HEK293 (cell line): ENCODE data around the gene FHIT.

Source experiments
- CTCF ChIA-PET: fragments of 350-600 bp; formaldehyde crosslinking; extraction: SDS; loops from one replicate; lab custom pipeline; 2021; ENCODE audit warnings: antibody characterized with exemption; lab: Yijun Ruan, JAX
- POLR2A ChIA-PET: fragments of 300-600 bp; formaldehyde crosslinking; extraction: SDS; loops from one replicate; lab custom pipeline; 2020; ENCODE audit warnings: antibody characterized with exemption, inconsistent platforms; lab: Yijun Ruan, JAX
- H3K27ac ChIP-seq: fragments of 200-500 bp; sonication (Bioruptor generic); 2 replicates; pipeline ENCODE4 v1.5.1; 2014; ENCODE audit warnings: low read depth, low read length, control low read depth, inconsistent platforms; ENCODE audit errors: extremely low read depth
- H3K36me3 ChIP-seq, 2 experiments: fragments of 200-500 bp in 1 of 2; sonication (Bioruptor generic) in 1 of 2; 1 replicate in 1 of 2; 2 replicates in 1 of 2; pipeline ENCODE4 v1.5.1; 2014 to 2017; ENCODE audit warnings: inconsistent platforms in 2 of 2, low read length in 2 of 2; ENCODE audit not compliant: control insufficient read depth in 2 of 2, insufficient read depth in 1 of 2
- H3K4me1 ChIP-seq: fragments of 200-500 bp; sonication (Bioruptor generic); 2 replicates; pipeline ENCODE4 v1.5.1; 2014; ENCODE audit warnings: mild to moderate bottlenecking, low read length, inconsistent platforms; ENCODE audit not compliant: control insufficient read depth, insufficient read depth
- H3K4me3 ChIP-seq: 2 replicates; pipeline ENCODE4 v1.5.1; 2011; ENCODE audit warnings: low read depth, mild to moderate bottlenecking, control low read depth, low read length, moderate library complexity
- H3K9me3 ChIP-seq: fragments of 200-500 bp; sonication (Bioruptor generic); 2 replicates; pipeline ENCODE4 v1.5.1; 2014; ENCODE audit warnings: low read depth, low read length, inconsistent platforms; ENCODE audit not compliant: control insufficient read depth, insufficient read depth
- ATF2 ChIP-seq: fragments of 450-650 bp; formaldehyde crosslinking; IDR thresholded peaks from 2 replicates; pipeline ENCODE4 v1.5.1; 2016; ENCODE audit warnings: missing biosample characterization, missing genetic modification characterization, low read depth
- KLF16 ChIP-seq: fragments of 450-650 bp; formaldehyde crosslinking; IDR thresholded peaks from 2 replicates; pipeline ENCODE4 v1.5.1; 2017; ENCODE audit warnings: missing biosample characterization, missing genetic modification characterization
- KLF7 ChIP-seq: fragments of 450-650 bp; formaldehyde crosslinking; IDR thresholded peaks from 2 replicates; pipeline ENCODE4 v1.5.1; 2016; ENCODE audit warnings: missing biosample characterization, missing genetic modification characterization, borderline replicate concordance
- MYNN ChIP-seq: fragments of 450-650 bp; formaldehyde crosslinking; IDR thresholded peaks from 2 replicates; pipeline ENCODE4 v1.5.1; 2016; ENCODE audit warnings: missing biosample characterization, missing genetic modification characterization, borderline replicate concordance
- MZF1 ChIP-seq: fragments of 450-650 bp; formaldehyde crosslinking; IDR thresholded peaks from 2 replicates; pipeline ENCODE4 v1.5.1; 2017; ENCODE audit warnings: missing biosample characterization, missing genetic modification characterization, borderline replicate concordance
- ZBTB21 ChIP-seq: fragments of 450-650 bp; formaldehyde crosslinking; IDR thresholded peaks from 2 replicates; pipeline ENCODE4 v1.5.1; 2017; ENCODE audit warnings: missing biosample characterization, missing genetic modification characterization
- ZBTB49 ChIP-seq: fragments of 450-650 bp; formaldehyde crosslinking; IDR thresholded peaks from 2 replicates; pipeline ENCODE4 v1.5.1; 2016; ENCODE audit warnings: missing biosample characterization, missing genetic modification characterization, low read depth
- ZBTB8A ChIP-seq: fragments of 450-650 bp; formaldehyde crosslinking; IDR thresholded peaks from 2 replicates; pipeline ENCODE4 v1.5.1; 2016; ENCODE audit warnings: missing biosample characterization, missing genetic modification characterization
- ZEB2 ChIP-seq: fragments of 450-650 bp; formaldehyde crosslinking; IDR thresholded peaks from 2 replicates; pipeline ENCODE4 v1.5.1; 2016; ENCODE audit warnings: missing biosample characterization, missing genetic modification characterization
- ZFP3 ChIP-seq: fragments of 450-650 bp; formaldehyde crosslinking; IDR thresholded peaks from 2 replicates; pipeline ENCODE4 v1.5.1; 2016; ENCODE audit warnings: low read depth, missing biosample characterization, missing genetic modification characterization
- ZFP41 ChIP-seq: fragments of 450-650 bp; formaldehyde crosslinking; IDR thresholded peaks from 2 replicates; pipeline ENCODE4 v1.5.1; 2016; ENCODE audit warnings: missing biosample characterization, missing genetic modification characterization, borderline replicate concordance
- ZNF174 ChIP-seq: fragments of 450-650 bp; formaldehyde crosslinking; IDR thresholded peaks from 2 replicates; pipeline ENCODE4 v1.5.0; 2017; ENCODE audit warnings: missing biosample characterization, mild to moderate bottlenecking, missing genetic modification characterization
- ZNF274 ChIP-seq, 2 experiments: fragments of 200-500 bp in 1 of 2; fragments of 450-650 bp in 1 of 2; sonication (Bioruptor generic) in 1 of 2; formaldehyde crosslinking in 1 of 2; IDR thresholded peaks; 2 replicates each; pipeline versions ENCODE4 v1.5.1 to v1.6.1; 2014 to 2016; ENCODE audit warnings: borderline replicate concordance in 1 of 2, inconsistent platforms in 1 of 2, low read length in 1 of 2, missing biosample characterization in 1 of 2, missing genetic modification characterization in 1 of 2
- ZNF350 ChIP-seq: fragments of 450-650 bp; formaldehyde crosslinking; IDR thresholded peaks from 2 replicates; pipeline ENCODE4 v1.5.0; 2017; ENCODE audit warnings: missing biosample characterization, mild to moderate bottlenecking, missing genetic modification characterization
- ZNF391 ChIP-seq: fragments of 450-650 bp; formaldehyde crosslinking; IDR thresholded peaks from 2 replicates; pipeline ENCODE4 v1.5.1; 2016; ENCODE audit warnings: low read depth, missing biosample characterization, missing genetic modification characterization, borderline replicate concordance
- ZNF48 ChIP-seq: fragments of 450-650 bp; formaldehyde crosslinking; IDR thresholded peaks from 2 replicates; pipeline ENCODE4 v1.5.1; 2016; ENCODE audit warnings: missing biosample characterization, missing genetic modification characterization
- ZNF555 ChIP-seq: fragments of 450-650 bp; formaldehyde crosslinking; conservative IDR thresholded peaks from 2 replicates; pipeline ENCODE4 v1.5.1; 2017; ENCODE audit warnings: missing biosample characterization, mild to moderate bottlenecking, missing genetic modification characterization, inconsistent platforms
- ZNF560 ChIP-seq: fragments of 450-650 bp; formaldehyde crosslinking; IDR thresholded peaks from 2 replicates; pipeline ENCODE4 v1.5.1; 2017; ENCODE audit warnings: missing biosample characterization, missing genetic modification characterization, borderline replicate concordance
- ZNF610 ChIP-seq: fragments of 450-650 bp; formaldehyde crosslinking; IDR thresholded peaks from 2 replicates; pipeline ENCODE4 v1.5.1; 2016; ENCODE audit warnings: missing biosample characterization, missing genetic modification characterization, borderline replicate concordance
- ZNF624 ChIP-seq: fragments of 450-650 bp; formaldehyde crosslinking; IDR thresholded peaks from 2 replicates; pipeline ENCODE4 v1.5.1; 2017; ENCODE audit warnings: missing biosample characterization, missing genetic modification characterization
- ZNF626 ChIP-seq: fragments of 450-650 bp; sonication (Bioruptor Pico); formaldehyde crosslinking; IDR thresholded peaks from 2 replicates; pipeline ENCODE4 v1.5.1; 2018; ENCODE audit warnings: missing biosample characterization, missing genetic modification characterization, inconsistent platforms
- ZNF629 ChIP-seq: fragments of 450-650 bp; formaldehyde crosslinking; IDR thresholded peaks from 2 replicates; pipeline ENCODE4 v1.5.1; 2017; ENCODE audit warnings: missing biosample characterization, missing genetic modification characterization
- ZNF677 ChIP-seq: fragments of 450-650 bp; IDR thresholded peaks from 2 replicates; pipeline ENCODE4 v1.5.0; 2018; ENCODE audit warnings: missing biosample characterization, mild to moderate bottlenecking, missing genetic modification characterization, moderate library complexity
- ZNF692 ChIP-seq: fragments of 450-650 bp; formaldehyde crosslinking; IDR thresholded peaks from 2 replicates; pipeline ENCODE4 v1.5.1; 2016; ENCODE audit warnings: missing biosample characterization, missing genetic modification characterization
- ZNF76 ChIP-seq: fragments of 450-650 bp; formaldehyde crosslinking; IDR thresholded peaks from 2 replicates; pipeline ENCODE4; 2016; ENCODE audit warnings: low read depth, missing biosample characterization, missing genetic modification characterization, borderline replicate concordance
- ZNF791 ChIP-seq: fragments of 450-650 bp; formaldehyde crosslinking; IDR thresholded peaks from 2 replicates; pipeline ENCODE4 v1.5.1; 2016; ENCODE audit warnings: missing biosample characterization, missing genetic modification characterization
- TF ChIP-seq, protein P1 (sequence below): sonication (generic); formaldehyde crosslinking; IDR thresholded peaks from 2 replicates; pipeline ENCODE4 v1.8.1; 2022; ENCODE audit warnings: mild to moderate bottlenecking, moderate library complexity, missing genetic modification reagents
- TF ChIP-seq, protein P2 (sequence below): fragments of 450-650 bp; formaldehyde crosslinking; IDR thresholded peaks from 2 replicates; pipeline ENCODE4 v1.5.1; 2016; ENCODE audit warnings: missing biosample characterization, missing genetic modification characterization

FHIT gene

DNA sequence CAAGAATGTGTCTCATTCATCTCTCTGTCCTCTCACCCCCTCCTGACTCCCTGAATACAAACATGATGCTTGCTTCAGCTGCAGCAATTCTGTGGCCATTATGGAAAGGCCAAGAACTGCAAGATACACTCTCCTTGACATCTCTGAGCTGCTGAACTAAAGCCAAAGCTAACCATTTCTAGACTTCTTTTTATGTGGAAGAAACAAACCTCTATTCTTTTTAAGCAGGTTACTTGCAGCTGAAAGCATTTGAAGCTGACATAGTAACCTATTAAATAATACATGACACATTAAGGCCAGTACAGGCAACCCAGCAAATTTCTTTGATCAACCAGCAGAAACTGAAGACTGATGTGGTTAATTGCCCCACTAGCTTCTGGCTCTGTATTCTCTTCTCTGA lies 17.5 kb downstream of the FHIT start:
- no peak overlapping the region for H3K27ac ChIP-seq
- H3K9me3 ChIP-seq: no peaks in the 10 kb centered on the region
- H3K4me1 ChIP-seq: no peaks in the 10 kb centered on the region
- H3K36me3 ChIP-seq: no peaks in the 10 kb centered on the region
- POLR2A ChIA-PET: no interaction called here
- no peak overlapping the region for H3K4me3 ChIP-seq
- no peak for TF ChIP-seq KLF7 (tag by site-specific recombination)
- no peak for TF ChIP-seq ZNF677 (tag by site-specific recombination)
- TF ChIP-seq ZFP41 (tag by site-specific recombination): no peak
- TF ChIP-seq, protein P1, sequence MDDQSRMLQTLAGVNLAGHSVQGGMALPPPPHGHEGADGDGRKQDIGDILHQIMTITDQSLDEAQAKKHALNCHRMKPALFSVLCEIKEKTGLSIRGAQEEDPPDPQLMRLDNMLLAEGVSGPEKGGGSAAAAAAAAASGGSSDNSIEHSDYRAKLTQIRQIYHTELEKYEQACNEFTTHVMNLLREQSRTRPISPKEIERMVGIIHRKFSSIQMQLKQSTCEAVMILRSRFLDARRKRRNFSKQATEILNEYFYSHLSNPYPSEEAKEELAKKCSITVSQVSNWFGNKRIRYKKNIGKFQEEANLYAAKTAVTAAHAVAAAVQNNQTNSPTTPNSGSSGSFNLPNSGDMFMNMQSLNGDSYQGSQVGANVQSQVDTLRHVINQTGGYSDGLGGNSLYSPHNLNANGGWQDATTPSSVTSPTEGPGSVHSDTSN (CRISPR knock-in tag): no peak
- TF ChIP-seq ZNF629 (tag by site-specific recombination): no peak
- TF ChIP-seq, protein P2, sequence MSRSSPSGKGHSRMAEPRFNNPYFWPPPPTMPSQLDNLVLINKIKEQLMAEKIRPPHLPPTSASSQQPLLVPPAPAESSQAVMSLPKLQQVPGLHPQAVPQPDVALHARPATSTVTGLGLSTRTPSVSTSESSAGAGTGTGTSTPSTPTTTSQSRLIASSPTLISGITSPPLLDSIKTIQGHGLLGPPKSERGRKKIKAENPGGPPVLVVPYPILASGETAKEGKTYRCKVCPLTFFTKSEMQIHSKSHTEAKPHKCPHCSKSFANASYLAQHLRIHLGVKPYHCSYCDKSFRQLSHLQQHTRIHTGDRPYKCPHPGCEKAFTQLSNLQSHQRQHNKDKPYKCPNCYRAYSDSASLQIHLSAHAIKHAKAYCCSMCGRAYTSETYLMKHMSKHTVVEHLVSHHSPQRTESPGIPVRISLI (tag by site-specific recombination): no peak
- no peak for TF ChIP-seq ATF2
- TF ChIP-seq ZNF76 (tag by site-specific recombination): no peak
- no peak for TF ChIP-seq ZNF624 (tag by site-specific recombination)
- CTCF ChIA-PET: no interaction called here

DNA sequence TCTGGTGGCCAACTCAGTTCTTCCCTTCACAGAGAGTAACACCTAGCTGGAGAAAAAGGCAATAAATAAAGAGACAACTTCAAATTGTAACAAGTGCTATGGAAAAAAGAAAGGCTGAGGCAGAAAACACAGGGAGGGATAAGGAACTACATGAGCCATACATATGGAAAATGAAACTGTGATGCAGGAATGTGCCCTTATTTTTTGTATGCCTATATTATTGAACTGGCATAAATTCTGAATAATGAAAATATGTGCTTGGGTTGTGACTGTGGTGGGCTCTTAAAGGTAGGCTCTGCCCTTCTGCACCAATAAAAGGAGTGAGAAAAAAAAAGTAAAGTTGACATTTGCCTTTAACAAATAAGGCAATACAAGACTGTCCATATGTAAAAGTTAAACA lies 19.6 kb downstream of the FHIT start:
- H3K4me1 ChIP-seq: no peaks in the 10 kb centered on the region
- TF ChIP-seq ZNF624 (tag by site-specific recombination): no peak
- TF ChIP-seq ZNF48 (tag by site-specific recombination): no peak
- no peak for TF ChIP-seq ZNF174
- no peak for TF ChIP-seq ZBTB49 (tag by site-specific recombination)
- no peak for TF ChIP-seq ZNF391 (tag by site-specific recombination)
- TF ChIP-seq ZNF626: no peak
- TF ChIP-seq KLF16 (tag by site-specific recombination): no peak
- no peak for TF ChIP-seq ZNF560
- no peak for TF ChIP-seq MYNN (tag by site-specific recombination)
- TF ChIP-seq ZNF274 (IDR thresholded peaks at IDR 0.05; ENCODE audit: low read length): no peak
- no peak for TF ChIP-seq ZNF274 (tag by site-specific recombination; IDR thresholded peaks at IDR 0.05; ENCODE audit: borderline replicate concordance)
- no peak for TF ChIP-seq ZEB2 (tag by site-specific recombination)
- no peak for TF ChIP-seq ZNF610 (tag by site-specific recombination)
- no peak for TF ChIP-seq ZNF555 (tag by site-specific recombination)
- TF ChIP-seq ZBTB21 (tag by site-specific recombination): no peak
- no peak for TF ChIP-seq ZNF692 (tag by site-specific recombination)
- TF ChIP-seq ZFP3 (tag by site-specific recombination): no peak
- TF ChIP-seq ZBTB8A (tag by site-specific recombination): no peak
- no peak for TF ChIP-seq ZNF350 (tag by site-specific recombination)
- no peak for TF ChIP-seq ZNF791 (tag by site-specific recombination)
- no peak for TF ChIP-seq MZF1
- no peaks in the 10 kb centered on the region for H3K36me3 ChIP-seq
- CTCF ChIA-PET: no interaction called here
- H3K9me3 ChIP-seq: no peaks in the 10 kb centered on the region
- no peak overlapping the region for H3K27ac ChIP-seq
- no peak overlapping the region for H3K4me3 ChIP-seq
- POLR2A ChIA-PET: no interaction called here
